GM19452 (cell line): ENCODE data around the gene PSG6.
"Not testable (repeated sequence)": the region's sequence is repeated elsewhere in the genome, so short reads cannot be mapped to it uniquely, and the experiment has no call there.

ENCODE experiments used
- ATAC-seq: cut with Tn5 transposase; IDR thresholded peaks from one replicate; pipeline ENCODE4 v1.9.1; 2021; ENCODE audit not compliant: unreplicated experiment

Gene PSG6

DNA sequence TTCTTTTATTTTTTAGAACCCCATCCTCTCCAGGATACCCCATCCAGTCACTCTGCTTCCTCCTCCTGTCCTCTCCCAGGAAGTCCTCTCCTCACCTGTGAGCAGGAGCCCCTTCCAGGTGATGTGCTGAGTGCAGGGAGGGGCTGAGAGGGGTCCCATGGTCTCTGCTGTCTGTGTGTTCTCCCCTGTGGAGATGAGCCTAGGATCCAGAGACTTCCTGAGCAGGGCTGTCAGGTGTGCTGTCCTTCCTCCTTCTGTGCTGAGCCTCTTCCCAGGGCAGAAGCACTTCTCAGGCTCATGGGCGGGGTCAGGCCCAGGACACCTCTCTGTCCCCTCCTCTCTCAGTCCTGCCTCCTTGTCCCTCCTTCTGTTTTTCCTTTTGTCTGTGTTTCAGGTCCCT is at the start of gene PSG6:
PSG6 (minus strand) TSS at position 261 of the 400 bp plus-strand sequence; CDS start at position 159, 102 bp downstream.
- not testable (repeated sequence) for ATAC-seq

GRCh38 chr19:42965176-42965575 is 47.5 kb upstream of the PSG6 start:
- no peak for ATAC-seq

GRCh38 chr19:42961119-42961518 is 43.4 kb upstream of the PSG6 start:
- no peak for ATAC-seq

DNA sequence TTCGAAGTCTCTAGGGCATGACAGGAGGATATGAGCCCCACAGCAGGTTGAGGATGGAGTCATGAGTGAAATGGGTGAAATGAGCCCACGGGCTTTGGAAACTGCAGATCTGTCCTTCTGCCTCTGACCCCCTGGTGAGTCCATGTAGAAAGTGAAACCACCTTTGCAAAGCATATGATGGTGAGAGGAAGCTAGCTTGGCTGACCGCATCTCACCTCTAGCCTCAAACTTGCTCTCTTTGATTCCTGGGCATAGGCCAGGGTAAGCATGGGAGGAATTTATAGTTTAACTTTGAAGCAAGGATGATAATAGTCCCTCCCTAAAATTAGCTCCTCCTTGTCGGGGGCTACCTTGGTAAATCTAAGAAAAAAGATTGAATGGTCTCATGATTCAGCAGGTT is 34.4 kb upstream of the PSG6 start:
- not testable (repeated sequence) for ATAC-seq

DNA sequence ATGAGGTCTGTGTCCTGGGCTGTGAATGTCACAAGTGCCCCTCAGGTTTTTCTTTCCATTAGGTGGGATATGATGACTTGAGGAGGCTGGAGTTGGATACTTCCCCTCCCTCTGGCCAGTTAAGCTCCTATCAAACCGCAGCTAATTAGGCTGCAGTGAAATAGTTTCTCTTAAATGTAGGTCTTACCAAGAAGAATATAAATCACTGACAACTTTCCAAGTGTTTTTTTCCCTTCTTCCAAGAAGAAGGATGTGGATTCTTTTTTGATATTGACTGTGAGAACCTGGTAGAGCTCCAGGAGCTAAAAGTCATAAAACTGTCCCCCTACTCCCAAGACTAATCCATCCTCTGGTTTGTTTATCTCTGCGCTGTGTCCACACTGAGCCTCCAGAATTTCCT is 33.8 kb upstream of the PSG6 start:
- not testable (repeated sequence) for ATAC-seq

GRCh38 chr19:42942187-42942789 is 24.6 kb upstream of the PSG6 start:
- no peak for ATAC-seq

- ATAC-seq = not testable (repeated sequence)
Measured at GRCh38 chr19:42937107-42937506, 19.4 kb upstream of the PSG6 start, which contains the start of gene PSG7. Gene PSG7, minus strand, starts transcription at chr19:42937207. Its CDS starts 131 bp downstream, at chr19:42937076.

DNA sequence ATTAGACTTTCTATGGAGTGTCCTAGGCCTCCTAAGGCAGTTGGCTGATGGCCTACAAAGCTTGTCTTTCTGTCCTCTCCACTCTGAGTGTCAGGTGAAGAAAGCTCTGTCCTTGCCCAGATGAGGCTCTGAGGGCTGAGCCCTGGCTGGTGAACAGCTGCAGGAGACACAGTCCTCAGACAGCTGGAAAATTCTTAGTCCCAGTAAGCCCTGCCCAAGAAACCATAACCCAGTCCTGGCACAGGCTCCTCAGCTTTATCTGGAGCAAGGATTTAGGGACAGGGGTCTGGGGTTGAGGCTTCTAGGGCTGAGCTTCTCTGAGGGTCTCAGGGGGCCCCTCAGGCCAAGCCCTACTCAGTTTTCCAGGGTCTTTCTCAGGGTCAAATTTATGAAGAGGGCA is 17.0 kb upstream of the PSG6 start:
- ATAC-seq = not testable (repeated sequence)

GRCh38 chr19:42934183-42934582 is 16.5 kb upstream of the PSG6 start:
- ATAC-seq = not testable (repeated sequence)

- not testable (repeated sequence) for ATAC-seq
Measured at GRCh38 chr19:42933412-42933811, 15.7 kb upstream of the PSG6 start.

- not testable (repeated sequence) for ATAC-seq
Measured at GRCh38 chr19:42932485-42933101, 14.9 kb upstream of the PSG6 start.

DNA sequence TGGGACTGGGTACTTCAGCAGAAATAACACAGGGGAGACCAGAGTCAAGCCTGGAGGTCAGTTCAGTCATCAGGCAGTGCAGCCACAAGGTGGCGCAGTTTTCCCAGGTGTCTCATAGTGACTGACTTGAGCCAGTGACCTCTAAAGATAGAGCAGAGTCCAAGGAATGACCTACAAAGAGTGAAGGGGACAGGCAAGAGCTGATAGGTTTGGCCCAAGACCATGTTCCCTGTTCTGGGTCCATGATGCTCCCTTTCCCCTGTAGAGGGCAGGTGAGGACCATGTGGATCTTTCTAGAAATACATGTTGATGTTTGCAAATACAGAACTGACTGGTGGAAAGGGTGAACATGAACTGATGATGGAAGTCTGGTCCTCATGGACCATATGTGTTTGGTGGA is 12.5 kb upstream of the PSG6 start:
- not testable (repeated sequence) for ATAC-seq

DNA sequence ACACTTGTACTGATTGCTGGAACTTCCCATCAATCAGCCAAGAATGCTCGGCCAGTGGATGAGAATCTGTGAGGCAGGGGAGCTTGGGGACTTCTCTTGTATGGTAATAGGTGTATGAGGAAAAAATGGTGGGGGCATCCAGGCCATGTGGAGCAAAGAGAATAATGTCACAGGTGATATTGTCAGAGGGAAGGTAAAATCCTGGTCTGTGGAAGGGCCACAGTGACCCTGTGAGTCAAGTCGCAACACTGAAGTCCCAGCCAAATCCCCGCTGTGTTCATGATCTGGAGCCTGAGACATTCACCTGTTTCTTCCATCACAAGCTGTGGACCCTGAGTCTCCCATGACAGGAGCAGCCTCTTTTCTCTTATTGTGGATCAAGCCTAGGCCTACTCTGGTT is 11.2 kb upstream of the PSG6 start:
- ATAC-seq = no peak

- ATAC-seq = no peak
Measured at GRCh38 chr19:42926781-42927180, 9.1 kb upstream of the PSG6 start.

- ATAC-seq = not testable (repeated sequence)
Measured at GRCh38 chr19:42923106-42923505, 5.4 kb upstream of the PSG6 start.

GRCh38 chr19:42920971-42921370 is 3.3 kb upstream of the PSG6 start:
- ATAC-seq = not testable (repeated sequence)

- no peak for ATAC-seq
Measured at GRCh38 chr19:42919757-42920079, 2.0 kb upstream of the PSG6 start.

GRCh38 chr19:42919070-42919756 is 1.5 kb upstream of the PSG6 start:
- not testable (repeated sequence) for ATAC-seq

- not testable (repeated sequence) for ATAC-seq
Measured at GRCh38 chr19:42918377-42919069, 829 bp upstream of the PSG6 start.

- not testable (repeated sequence) for ATAC-seq
Measured at GRCh38 chr19:42916931-42917330, 763 bp downstream of the PSG6 start.

GRCh38 chr19:42913516-42913915 is 4.2 kb downstream of the PSG6 start:
- not testable (repeated sequence) for ATAC-seq
